Peyer's patch (tissue), 4 donors: ENCODE results near the gene CDC42BPA.

Experiments used
- CTCF ChIP-seq, 6 experiments: fragments of 450-650 bp in 4 of 6; fragments of 200-600 bp in 2 of 6; sonication (generic) in 1 of 6; IDR thresholded peaks; one replicate each; pipeline ENCODE4 v1.5.1; 2017 to 2019; ENCODE audit warnings: antibody characterized with exemption in 6 of 6, mild to moderate bottlenecking in 3 of 6, moderate library complexity in 1 of 6
- POLR2A ChIP-seq, 2 donors: fragments of 450-650 bp; IDR thresholded peaks; one replicate each; pipeline ENCODE4 v1.5.1; 2017; ENCODE audit warnings: antibody characterized with exemption in 2 of 2, mild to moderate bottlenecking in 2 of 2, moderate library complexity in 2 of 2

GRCh38 chr1:226958300-226958699, 360.0 kb downstream of the CDC42BPA start:
- no peak for TF ChIP-seq CTCF (IDR thresholded peaks at IDR 0.05)
- no peak for TF ChIP-seq POLR2A (IDR thresholded peaks at IDR 0.05)
